Ovary (tissue), 3 donors: ENCODE results near the gene PDE4DIP.
"Not testable (repeated sequence)": the region's sequence is repeated elsewhere in the genome, so short reads cannot be mapped to it uniquely, and the experiment has no call there.

Experiments used
- CTCF ChIP-seq, 3 donors: fragments of 450-650 bp in 2 of 3; fragments of 200-600 bp in 1 of 3; IDR thresholded peaks; one replicate each; pipeline versions ENCODE4 v1.5.1 to v1.8.0; 2016 to 2022; ENCODE audit warnings: antibody characterized with exemption in 3 of 3, mild to moderate bottlenecking in 1 of 3
- EP300 ChIP-seq: sonication (generic); formaldehyde crosslinking; IDR thresholded peaks from one replicate; pipeline ENCODE4 v1.6.1; 2017; ENCODE audit warnings: antibody characterized with exemption
- POLR2A ChIP-seq: fragments of 450-650 bp; IDR thresholded peaks from one replicate; pipeline ENCODE4 v1.6.1; 2017; ENCODE audit warnings: antibody characterized with exemption, mild to moderate bottlenecking, moderate library complexity
- donor health status: DM: no; HTN: no; CAD: no.

DNA sequence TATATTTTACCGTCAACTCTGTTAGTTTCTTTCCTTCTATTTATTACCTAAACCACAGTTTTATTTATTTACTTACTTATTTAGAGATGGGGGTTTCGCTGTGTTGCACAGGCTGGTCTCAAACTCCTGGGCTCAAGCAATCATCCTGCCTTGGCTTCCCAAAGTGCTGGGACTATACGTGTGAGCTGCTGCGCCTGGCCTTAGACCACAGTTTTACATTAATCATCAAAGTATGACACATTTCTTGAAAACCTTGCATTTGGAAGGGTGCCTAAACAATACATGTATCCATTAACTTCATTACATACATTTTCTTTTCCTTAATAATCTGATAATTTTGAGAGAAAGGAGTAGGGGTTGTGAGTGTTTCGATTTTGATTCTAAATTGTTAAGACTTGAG is 124.9 kb downstream of the PDE4DIP start:
- not testable (repeated sequence) for TF ChIP-seq CTCF (IDR thresholded peaks at IDR 0.05); POLR2A; EP300
